ENCODE data around the gene UQCR10.
"Not testable (repeated sequence)": the region's sequence is repeated elsewhere in the genome, so short reads cannot be mapped to it uniquely, and the experiment has no call there.

Gene UQCR10

GRCh38 chr22:29737251-29738117, 29.7 kb upstream of the UQCR10 start:
- in situ Hi-C loops (cut with MboI; ENCODE audit: low sequenced_read_pairs), result no loop called here

- in situ Hi-C loops (cut with MboI; ENCODE audit: low sequenced_read_pairs), result no loop called here
These were observed 28.9 kb upstream of the UQCR10 start for GRCh38 chr22:29738118-29738815.

GRCh38 chr22:29739346-29739875, 27.8 kb upstream of the UQCR10 start:
- in situ Hi-C loops (cut with MboI; ENCODE audit: low sequenced_read_pairs), result no loop called here

- in situ Hi-C loops (cut with MboI; ENCODE audit: low sequenced_read_pairs), result no loop called here
These were observed 27.0 kb upstream of the UQCR10 start for GRCh38 chr22:29740216-29740615.

- in situ Hi-C loops (cut with MboI; ENCODE audit: low sequenced_read_pairs), result no loop called here
These were observed 25.2 kb upstream of the UQCR10 start for GRCh38 chr22:29741926-29742325.

- in situ Hi-C loops (cut with MboI; ENCODE audit: low sequenced_read_pairs), result no loop called here
These were observed 24.8 kb upstream of the UQCR10 start for GRCh38 chr22:29742326-29742725.

GRCh38 chr22:29744902-29745301, 22.3 kb upstream of the UQCR10 start:
- in situ Hi-C loops (cut with MboI; ENCODE audit: low sequenced_read_pairs), result no loop called here

GRCh38 chr22:29747832-29748231, 19.3 kb upstream of the UQCR10 start:
- in situ Hi-C loops (cut with MboI; ENCODE audit: low sequenced_read_pairs), result no loop called here

GRCh38 chr22:29748248-29748893, 18.8 kb upstream of the UQCR10 start:
- in situ Hi-C loops (cut with MboI; ENCODE audit: low sequenced_read_pairs), result no loop called here

GRCh38 chr22:29750029-29750428, 17.1 kb upstream of the UQCR10 start:
- in situ Hi-C loops (cut with MboI; ENCODE audit: low sequenced_read_pairs), result no loop called here

GRCh38 chr22:29750559-29751538, 16.3 kb upstream of the UQCR10 start:
- in situ Hi-C loops (cut with MboI; ENCODE audit: low sequenced_read_pairs), result no loop called here

GRCh38 chr22:29751669-29752068, 15.5 kb upstream of the UQCR10 start:
- in situ Hi-C loops (cut with MboI; ENCODE audit: low sequenced_read_pairs), result no loop called here

GRCh38 chr22:29753808-29754657, 13.1 kb upstream of the UQCR10 start:
- in situ Hi-C loops (cut with MboI; ENCODE audit: low sequenced_read_pairs), result no loop called here

GRCh38 chr22:29754658-29755395, 12.3 kb upstream of the UQCR10 start:
- in situ Hi-C loops (cut with MboI; ENCODE audit: low sequenced_read_pairs), result not testable (repeated sequence)

GRCh38 chr22:29755889-29756288, 11.3 kb upstream of the UQCR10 start:
- in situ Hi-C loops (cut with MboI; ENCODE audit: low sequenced_read_pairs), result no loop called here

- in situ Hi-C loops (cut with MboI; ENCODE audit: low sequenced_read_pairs), result no loop called here
These were observed 10.8 kb upstream of the UQCR10 start for GRCh38 chr22:29756341-29756740.

GRCh38 chr22:29757096-29757495, 10.1 kb upstream of the UQCR10 start:
- in situ Hi-C loops (cut with MboI; ENCODE audit: low sequenced_read_pairs), result no loop called here

- in situ Hi-C loops (cut with MboI; ENCODE audit: low sequenced_read_pairs), result no loop called here
These were observed 9.0 kb upstream of the UQCR10 start for GRCh38 chr22:29758068-29758622.

All from hTERT RPE-1 (cell line).